NCI-H526 (cell line): ENCODE measurements around the gene ALPK3.
A peak's percentile ranks its signal among the peaks of the same experiment; 100 is the strongest.
"Not testable (repeated sequence)": the region's sequence is repeated elsewhere in the genome, so short reads cannot be mapped to it uniquely, and the experiment has no call there.

Source experiments
- DNase-seq, 2 experiments: peaks; one replicate each; lab custom pipeline; 2025; lab: John Stamatoyannopoulos, UW

ALPK3 gene

DNA sequence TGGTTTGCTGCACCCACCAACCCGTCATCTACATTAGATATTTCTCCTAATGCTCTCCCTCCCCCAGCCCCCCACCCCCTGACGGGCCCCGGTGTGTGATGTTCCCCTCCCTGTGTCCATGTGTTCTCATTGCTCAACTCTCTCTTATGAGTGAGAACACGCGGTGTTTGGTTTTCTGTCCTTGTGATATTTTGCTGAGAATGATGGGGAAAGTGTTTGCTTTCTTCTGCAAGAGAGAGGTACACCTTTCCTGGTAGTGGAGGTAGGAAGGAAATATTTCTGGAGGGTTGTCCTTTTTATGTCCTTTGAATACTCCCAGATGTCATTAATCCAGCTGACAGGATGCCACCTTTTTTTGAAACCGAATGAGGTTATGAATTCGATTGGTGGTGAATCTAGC is 56.8 kb downstream of the ALPK3 start:
- DNase-seq: no peak

DNA sequence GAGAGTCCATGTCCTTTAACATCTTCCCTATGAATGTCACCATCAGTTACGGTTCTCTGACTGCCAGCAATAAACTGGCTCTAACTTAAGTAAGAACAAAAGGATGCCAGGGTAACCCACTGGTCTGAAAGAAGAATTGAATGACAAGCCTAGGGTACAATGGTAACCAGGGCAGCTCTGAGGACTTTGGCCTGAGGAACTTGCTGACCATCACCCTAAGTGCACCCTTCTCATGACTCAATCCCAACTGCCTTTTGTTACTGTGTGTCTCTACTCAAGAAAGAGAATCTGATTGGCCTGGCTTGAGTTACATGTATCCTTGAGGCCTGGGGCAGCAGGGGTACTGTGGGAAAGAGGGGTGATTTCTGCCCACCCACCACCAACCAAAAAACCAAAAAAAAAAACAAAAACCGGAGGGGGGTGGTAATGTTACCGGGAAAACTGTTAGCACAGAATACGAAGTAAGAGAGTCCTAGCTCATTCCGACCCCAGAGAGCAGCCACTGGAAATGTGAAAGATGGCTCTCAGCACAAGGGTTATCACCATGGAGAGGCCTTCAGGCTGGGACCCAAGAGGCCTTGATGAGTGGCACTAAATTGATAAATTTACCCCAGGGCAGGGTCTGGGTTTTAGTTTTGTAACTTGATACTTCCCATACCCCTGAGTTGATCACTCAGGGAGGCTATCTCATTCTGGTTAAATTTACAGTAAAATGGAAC is 58.0 kb downstream of the ALPK3 start:
- no peak for DNase-seq

DNA sequence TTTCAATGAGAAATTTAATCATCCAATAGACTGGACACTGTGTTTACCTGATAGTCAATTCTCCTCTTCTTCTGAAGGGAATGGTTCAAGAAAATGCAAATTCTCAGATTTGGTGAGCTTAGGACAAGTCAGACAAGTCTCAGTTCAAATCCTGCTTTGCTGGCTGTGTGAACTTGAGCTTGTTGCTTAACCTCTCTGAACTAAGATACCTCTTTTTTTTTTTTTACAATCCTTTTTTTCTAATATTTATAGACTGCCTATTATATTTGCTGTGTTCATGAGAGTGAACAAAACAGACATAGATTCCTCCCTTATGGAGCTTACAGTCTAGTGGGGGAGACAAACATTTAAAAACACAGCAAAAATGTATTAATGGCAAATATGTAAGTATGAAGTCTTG is 59.1 kb downstream of the ALPK3 start:
- DNase-seq: no peak

DNA sequence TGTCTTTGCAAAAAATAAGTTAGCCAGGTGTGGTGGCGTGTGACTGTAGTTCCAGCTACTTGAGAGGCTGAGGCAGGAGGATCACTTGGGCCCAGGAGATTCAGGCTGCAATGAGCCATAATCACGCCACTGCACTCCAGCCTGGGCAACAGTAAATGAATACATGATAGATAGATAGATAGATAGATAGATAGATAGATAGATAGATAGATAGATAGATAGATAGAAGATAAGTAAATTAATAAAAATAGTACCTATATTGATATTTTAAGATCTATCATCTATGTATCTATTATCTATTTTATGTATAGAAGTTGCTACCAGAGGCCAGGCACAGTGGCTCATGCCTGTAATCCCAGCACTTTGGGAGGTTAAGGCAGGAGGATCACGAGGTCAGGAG is 60.5 kb downstream of the ALPK3 start:
- DNase-seq: not testable (repeated sequence)

DNA sequence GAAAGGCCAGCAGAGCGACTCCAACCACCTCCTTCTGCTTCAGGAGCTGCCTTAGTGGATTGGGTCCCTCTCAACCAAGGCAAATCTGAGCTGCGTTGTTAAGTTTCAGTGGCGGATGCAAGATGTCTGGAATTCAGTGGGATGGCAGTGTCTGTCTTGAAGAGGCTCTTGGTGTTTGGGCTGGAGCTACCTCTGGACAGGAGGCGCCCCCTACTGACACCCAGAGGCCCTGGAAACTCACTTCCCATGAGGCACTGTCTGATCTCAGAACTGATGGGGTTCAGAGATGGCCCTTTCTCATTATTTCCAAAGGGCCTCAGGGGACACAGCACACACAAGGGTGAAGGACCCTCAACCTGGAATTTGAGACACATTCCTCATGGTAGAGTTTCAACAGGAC is 61.3 kb downstream of the ALPK3 start:
- peak; percentile 53 to 67 for DNase-seq

DNA sequence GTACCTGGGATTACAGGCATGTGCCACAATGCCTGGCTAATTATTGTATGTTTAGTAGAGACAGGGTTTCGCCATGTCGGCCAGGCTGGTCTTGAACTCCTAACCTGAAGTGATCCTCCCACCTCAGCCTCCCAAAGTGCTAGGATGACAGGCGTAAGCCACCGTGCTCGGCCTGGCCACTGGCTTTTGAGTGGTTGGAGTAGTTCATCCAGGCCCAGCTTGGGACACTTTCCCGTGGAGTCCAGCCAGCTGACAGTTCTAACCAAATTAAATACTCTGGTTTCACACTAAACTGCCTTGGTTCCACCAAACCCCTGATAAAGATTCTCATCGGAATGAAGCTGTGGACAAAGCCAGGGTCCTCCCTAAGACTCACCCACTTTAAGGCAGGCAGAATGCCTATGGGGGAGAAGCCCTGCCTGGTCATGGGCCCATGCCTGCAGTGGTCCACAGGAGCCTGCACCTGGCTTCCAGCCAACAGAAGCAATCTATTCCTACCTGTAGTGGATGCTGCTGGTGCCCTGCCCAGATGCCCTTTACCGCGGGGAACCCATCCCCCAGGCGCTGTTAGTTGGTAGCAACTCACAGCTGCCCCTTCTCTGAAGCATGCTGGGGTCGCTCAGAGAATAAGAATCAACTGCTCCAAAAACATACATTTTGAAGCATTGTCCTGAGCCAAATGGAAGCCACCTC is 62.1 kb downstream of the ALPK3 start:
- no peak for DNase-seq

- DNase-seq: no peak
Observed at GRCh38 chr15:84880007-84880406, 62.9 kb downstream of the ALPK3 start.

- no peak for DNase-seq
Observed at GRCh38 chr15:84880822-84881519, 63.8 kb downstream of the ALPK3 start.

DNA sequence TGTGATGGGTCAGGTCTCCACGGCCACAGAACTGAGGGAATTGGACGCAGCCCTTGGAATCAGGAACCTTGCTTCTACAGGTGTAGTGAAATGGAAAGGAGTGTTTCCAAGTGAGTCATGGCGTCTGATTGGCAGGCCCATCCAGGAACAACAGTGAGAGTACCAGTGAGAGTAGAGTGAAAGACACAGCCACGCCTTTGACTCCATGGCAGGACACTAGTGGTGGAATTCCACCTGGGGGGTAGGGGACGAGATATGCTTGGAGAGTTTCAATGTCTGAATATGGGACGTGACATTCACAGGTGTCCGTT is 64.3 kb downstream of the ALPK3 start:
- no peak for DNase-seq

- DNase-seq: no peak
Observed at GRCh38 chr15:84883466-84883865, 66.3 kb downstream of the ALPK3 start.

- DNase-seq: no peak
Observed at GRCh38 chr15:84883916-84884781, 67.0 kb downstream of the ALPK3 start, which contains the start of gene SLC28A1. Gene SLC28A1 (plus strand): TSS chr15:84884662. CDS start chr15:84887761, 3,099 bp downstream.

DNA sequence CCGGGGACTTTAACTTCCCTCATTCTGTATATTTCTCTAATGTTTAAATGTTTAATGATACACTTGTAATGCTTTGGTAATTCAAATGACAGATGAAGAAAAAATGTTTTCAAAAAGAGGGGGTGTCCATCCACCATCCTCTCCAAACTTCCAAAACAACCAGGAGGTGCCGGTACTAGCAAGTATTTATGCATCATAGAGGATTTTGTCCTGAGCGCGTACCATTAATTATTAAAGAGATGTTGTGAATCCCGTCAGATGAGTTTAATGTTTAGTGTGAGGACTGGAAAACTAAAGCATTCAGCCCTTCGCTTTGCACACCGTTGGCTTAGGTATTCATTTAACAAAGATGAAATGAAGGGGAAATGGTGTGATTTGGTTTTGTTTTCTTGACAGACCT is 68.6 kb downstream of the ALPK3 start:
- DNase-seq: no peak

DNA sequence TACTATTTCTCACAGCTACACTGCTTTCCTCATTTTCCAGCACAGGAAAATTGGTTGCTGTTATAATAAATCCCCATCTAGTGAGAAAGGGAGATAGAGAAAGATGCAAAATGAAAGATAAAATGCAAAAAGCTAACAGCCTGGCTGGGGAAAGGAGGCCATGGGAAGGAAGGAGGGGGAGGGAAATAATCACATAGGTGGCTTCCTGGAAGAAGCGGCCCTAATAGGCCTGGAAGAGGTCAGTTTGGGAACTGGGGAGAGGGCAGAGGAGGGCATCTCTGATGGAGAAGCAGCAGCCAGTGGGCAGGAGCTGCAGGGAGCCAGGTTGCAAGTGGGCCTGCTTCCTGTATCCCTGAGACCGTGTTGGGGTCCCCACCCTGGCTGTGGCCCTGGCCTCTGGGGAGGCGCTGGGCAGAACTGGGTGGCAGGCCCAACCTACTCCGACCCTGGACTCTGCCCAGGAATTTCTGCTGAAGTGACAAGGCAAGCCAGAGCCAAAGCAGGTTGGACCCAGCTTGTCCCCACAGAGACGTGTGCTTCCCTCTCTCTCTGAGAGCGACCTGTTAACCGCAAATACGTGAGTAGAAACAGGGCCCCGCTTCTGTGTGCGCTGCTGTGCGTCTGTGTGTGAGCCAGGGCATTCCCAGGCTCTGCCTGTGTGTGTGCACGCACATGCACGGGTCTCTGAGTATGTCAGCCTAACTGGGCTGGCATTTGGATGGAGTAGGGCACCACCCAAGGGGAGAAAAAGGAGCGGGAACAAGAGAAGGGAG is 69.2 kb downstream of the ALPK3 start:
- no peak for DNase-seq

DNA sequence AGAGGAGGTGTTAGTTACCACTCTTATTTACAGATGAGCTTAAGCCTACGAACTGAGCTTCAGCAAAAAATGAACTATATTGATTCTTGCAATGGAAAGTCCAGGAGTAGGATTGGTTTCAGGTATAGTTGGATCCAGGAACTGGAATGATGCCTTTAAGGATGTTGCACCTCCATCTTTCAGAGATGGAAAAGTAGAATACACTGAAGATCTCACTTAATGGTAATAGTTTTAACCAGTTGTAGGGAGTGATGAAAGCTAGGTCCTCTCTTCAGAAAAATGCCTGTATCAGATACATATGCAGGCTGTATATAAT is 69.8 kb downstream of the ALPK3 start:
- DNase-seq: no peak

DNA sequence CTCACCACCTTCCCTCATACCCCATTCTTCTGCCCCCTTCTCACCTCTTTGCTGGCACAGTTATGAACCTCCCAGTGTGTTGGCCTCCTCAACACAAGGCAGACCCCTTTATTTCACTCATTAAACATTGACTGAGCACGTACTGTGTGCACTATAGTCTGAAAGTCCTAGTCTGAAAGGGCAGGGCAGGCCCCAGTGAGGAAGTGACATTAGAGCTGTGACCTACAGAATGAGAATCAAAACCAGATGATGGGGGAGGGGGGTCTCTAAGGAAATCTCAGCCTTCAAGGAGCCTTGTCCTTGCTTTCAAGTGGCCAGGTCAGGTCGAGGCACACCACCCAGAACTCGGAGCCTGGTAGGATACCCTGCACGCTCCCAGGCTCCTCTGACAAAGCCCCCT is 70.8 kb downstream of the ALPK3 start:
- DNase-seq: no peak

DNA sequence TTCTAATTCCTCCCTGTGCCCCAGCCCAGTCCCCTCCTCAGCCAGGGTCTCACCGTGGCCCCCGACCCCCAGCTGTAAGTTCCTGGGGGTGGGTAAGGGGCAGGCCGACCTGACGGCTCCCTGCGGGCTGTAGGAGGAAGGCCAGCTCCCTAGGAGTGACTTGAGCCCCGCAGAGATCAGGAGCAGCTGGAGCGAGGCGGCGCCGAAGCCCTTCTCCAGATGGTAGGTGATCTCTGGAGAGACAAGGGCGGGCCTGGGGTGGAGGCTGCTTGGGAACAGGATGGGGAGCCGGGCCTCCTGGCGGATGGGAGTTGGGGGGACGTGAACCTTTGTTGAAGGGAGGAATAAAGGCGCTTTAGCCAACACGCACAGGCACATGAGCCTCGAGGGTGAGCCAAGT is 71.5 kb downstream of the ALPK3 start:
- no peak for DNase-seq

GRCh38 chr15:84889313-84889990 is 72.3 kb downstream of the ALPK3 start:
- DNase-seq: no peak

- no peak for DNase-seq
Observed at GRCh38 chr15:84889991-84890669, 73.0 kb downstream of the ALPK3 start.

GRCh38 chr15:84890670-84891162 is 73.6 kb downstream of the ALPK3 start:
- no peak for DNase-seq

- no peak for DNase-seq
Observed at GRCh38 chr15:84891339-84891738, 74.2 kb downstream of the ALPK3 start.
